HG02571 (cell line): ENCODE results near the gene CSNK1G3.
"Not testable (repeated sequence)": the region's sequence is repeated elsewhere in the genome, so short reads cannot be mapped to it uniquely, and the experiment has no call there.

Experiments used
- ATAC-seq: cut with Tn5 transposase; IDR thresholded peaks from one replicate; pipeline ENCODE4 v1.9.1; 2021; ENCODE audit warnings: mild to moderate bottlenecking, moderate library complexity; ENCODE audit not compliant: unreplicated experiment

CSNK1G3 gene

DNA sequence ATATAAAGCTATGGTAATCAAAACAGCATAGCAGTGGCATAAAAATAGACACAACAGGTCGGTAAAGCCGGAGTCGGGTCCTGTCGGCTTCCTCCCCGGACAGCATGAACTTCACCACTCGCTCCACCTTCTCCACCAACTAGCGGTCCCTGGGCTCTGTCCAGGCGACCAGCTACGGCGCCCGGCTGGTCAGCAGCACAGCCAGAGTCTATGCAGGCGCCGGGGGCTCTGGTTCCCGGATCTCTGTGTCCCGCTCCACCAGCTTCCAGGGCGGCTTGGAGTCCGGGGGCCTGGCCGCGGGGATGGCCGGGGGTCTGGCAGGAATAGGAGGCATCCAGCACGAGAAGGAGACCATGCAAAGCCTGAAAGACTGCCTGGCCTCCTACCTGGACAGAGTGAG lies 124.0 kb downstream of the CSNK1G3 start:
- ATAC-seq: no peak

GRCh38 chr5:123637028-123637427 lies 125.1 kb downstream of the CSNK1G3 start:
- not testable (repeated sequence) for ATAC-seq

GRCh38 chr5:123639244-123639643 lies 127.3 kb downstream of the CSNK1G3 start:
- ATAC-seq: no peak

DNA sequence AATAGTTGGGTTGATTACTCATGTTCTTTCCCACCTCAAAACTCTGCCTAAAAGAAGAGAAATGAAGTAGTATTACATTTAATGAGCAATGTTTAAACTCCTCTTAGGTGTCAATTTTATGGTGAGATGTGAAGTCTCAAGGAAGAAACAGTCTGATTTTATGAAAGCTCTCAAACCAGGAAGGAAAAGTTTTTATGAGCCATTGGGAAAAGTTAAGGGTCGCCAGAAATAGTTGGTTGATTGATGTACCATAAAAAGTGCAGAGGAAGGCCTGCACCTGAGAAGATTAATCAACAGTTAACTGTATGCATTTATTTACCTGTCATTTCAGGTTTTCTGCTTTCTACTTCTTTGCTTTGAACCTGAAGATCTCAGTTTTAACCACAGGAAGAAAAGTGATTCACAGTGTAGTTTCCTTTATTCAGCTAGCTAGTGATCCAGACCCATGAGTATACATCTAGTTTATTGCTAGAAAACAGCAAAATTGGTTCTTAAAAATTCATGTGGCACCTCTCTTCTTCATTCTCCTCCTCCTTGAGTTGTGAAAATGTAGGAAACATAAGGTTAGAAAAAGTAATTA lies 133.1 kb downstream of the CSNK1G3 start:
- no peak for ATAC-seq

- no peak for ATAC-seq
Measured at GRCh38 chr5:123647066-123647465, 135.1 kb downstream of the CSNK1G3 start.

DNA sequence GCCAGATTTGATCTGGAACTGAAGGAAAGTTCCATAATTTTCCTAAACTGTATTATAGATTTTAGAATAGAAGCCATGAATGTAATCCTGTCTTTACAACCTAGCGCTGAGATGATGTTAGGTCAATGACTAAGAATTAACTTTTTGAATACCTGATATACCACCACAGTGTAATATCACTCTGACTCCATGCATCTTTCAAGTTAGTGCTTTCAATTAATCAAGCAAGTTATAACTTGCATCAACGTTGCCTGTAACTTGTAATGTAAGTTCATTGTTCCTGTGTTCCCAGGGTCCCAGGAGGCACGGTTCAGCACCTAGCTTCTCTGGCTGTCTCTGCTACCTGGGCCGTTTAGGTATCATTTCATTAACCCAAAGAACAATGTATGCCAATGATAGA lies 139.3 kb downstream of the CSNK1G3 start:
- no peak for ATAC-seq

- no peak for ATAC-seq
Measured at GRCh38 chr5:123659011-123659410, 147.0 kb downstream of the CSNK1G3 start.

DNA sequence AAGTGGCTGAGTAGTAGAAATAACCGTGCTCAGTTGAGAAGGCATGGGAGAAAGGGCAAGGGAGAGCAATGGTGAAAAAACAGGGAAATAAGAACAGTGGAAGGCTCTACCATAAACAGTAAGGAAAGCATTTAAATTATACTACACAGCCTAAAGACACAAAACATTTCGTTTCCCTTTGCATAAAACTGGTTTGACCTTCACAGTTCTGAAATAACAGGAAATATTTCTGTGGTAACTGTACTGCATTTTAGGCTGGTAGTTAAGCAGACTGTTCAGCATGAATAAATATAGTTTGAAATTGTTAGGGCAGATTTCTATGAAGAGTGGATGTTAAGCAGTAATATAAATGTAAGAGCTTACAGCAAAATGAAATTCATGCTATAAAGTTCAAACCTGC lies 147.5 kb downstream of the CSNK1G3 start:
- no peak for ATAC-seq

- ATAC-seq: no peak
Measured at GRCh38 chr5:123664961-123665360, 153.0 kb downstream of the CSNK1G3 start.

DNA sequence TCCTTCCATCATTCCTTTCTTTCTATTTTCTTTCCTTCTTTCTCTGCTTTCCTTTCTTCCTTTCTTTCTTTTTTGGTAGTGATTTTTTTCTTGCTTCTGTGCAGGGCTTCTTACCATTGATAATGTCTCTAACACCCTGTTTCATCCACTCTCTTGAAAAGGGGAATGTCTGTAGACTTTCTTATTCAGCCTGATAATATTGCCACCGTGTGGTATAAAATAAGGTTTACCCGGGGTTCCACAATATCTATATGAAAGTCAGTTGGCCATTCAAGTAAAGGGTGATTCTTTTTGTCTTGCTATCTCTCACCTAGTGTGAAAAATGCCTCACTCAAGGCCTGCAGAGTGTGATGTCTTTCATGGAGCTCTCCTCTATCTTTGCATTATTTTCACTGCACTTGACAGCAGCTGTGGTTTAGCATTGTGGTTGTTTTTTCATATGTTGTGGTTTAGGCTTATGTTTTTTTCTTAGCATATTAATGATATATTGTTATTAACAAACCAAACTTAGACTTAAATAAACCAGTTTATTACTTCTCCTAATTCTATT lies 153.9 kb downstream of the CSNK1G3 start:
- no peak for ATAC-seq
